Thyroid gland (tissue), 4 donors: ENCODE measurements around the gene DGCR2. TPM values are rescaled to one million over a fixed set of nuclear protein-coding genes. Genes with fewer than 3 reads are reported as not detected.

ENCODE experiments used
- DNase-seq, 2 donors: peaks; one replicate each; pipeline ENCODE4 v3.0.0-alpha.2; 2019
- H3K27ac ChIP-seq, 3 donors: fragments of 200-600 bp; sonication (generic); 1 replicate in 2 of 3; 2 replicates in 1 of 3; pipeline ENCODE4 v1.5.1; 2016 to 2019; ENCODE audit warnings: mild to moderate bottlenecking in 1 of 3, moderate library complexity in 1 of 3
- H3K27me3 ChIP-seq: fragments of 200-600 bp; sonication (generic); one replicate; pipeline ENCODE4 v1.5.1; 2019
- H3K36me3 ChIP-seq, 2 donors: fragments of 200-600 bp; sonication (generic); one replicate each; pipeline ENCODE4 v1.5.1; 2016 to 2019
- H3K4me1 ChIP-seq, 2 donors: fragments of 200-600 bp; sonication (generic); one replicate each; pipeline ENCODE4 v1.5.1; 2017 to 2019
- H3K4me3 ChIP-seq, 3 donors: fragments of 200-600 bp; sonication (generic); replicated peaks in 1 of 3; 1 replicate in 2 of 3; 2 replicates in 1 of 3; pipeline ENCODE4 v1.5.1; 2016; ENCODE audit warnings: mild to moderate bottlenecking in 1 of 3
- H3K9me3 ChIP-seq: fragments of 200-600 bp; sonication (generic); one replicate; pipeline ENCODE4 v1.5.1; 2017
- POLR2A ChIP-seq, 2 donors: fragments of 450-650 bp; IDR thresholded peaks; one replicate each; pipeline ENCODE4 v1.6.1; 2017; ENCODE audit warnings: antibody characterized with exemption in 2 of 2, mild to moderate bottlenecking in 2 of 2, moderate library complexity in 1 of 2
- WGBS, 2 donors: methylation state at CpG; one replicate each; pipeline ENCODE4 v1.1.5; 2017; 5-methylcytosine and 5-hydroxymethylcytosine counted together
- intact Hi-C: fragments of 100-400 bp; cut with DNase I; formaldehyde crosslinking; loops from one replicate; pipeline ENCODE4 v1.15.1; 2023
- total RNA-seq, 4 donors: library from RNA; depleted of rRNA; stranded (reverse); fragments of >200 nt; gene quantifications; one replicate each; pipeline ENCODE4 v1.2.3, GENCODE V29; 2016
- TF ChIP-seq, protein P1 (sequence below), 6 experiments: fragments of 200-600 bp in 3 of 6; fragments of 450-650 bp in 3 of 6; sonication (generic) in 3 of 6; IDR thresholded peaks; one replicate each; pipeline ENCODE4 v1.5.1; 2016 to 2019; ENCODE audit warnings: antibody characterized with exemption in 6 of 6, mild to moderate bottlenecking in 2 of 6, inconsistent platforms in 1 of 6, moderate library complexity in 1 of 6

The DGCR2 gene
- total RNA-seq, 4 donors from 2014 or later, result 49.3 to 106 (median 86.9) TPM

DNA sequence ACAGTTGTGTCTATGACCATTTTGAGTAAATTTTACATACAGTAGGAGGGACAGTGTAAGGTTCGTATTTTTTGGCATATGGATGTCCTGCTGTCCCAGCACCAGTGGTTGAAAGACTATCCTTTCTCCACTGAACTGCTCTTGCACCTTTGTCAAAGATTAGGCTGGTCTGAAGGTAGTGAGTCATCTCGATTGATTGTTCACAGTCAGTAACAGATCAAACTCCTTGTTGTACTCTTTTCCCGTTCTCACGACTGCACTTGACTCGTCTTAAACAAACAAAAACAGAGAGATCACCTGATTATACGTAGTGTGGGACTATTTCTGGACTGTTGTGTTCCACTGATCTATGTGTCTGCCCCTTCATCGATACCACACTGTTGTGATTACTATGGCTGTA, 77.1 kb downstream of the DGCR2 start:
- Histone ChIP-seq H3K4me1 (no peaks in the 10 kb centered on the region), H3K27ac (no peak overlapping the region), H3K36me3 (peaks cover 76 to 83% of the 10 kb centered on the region in 2 donors), H3K4me3 (no peak overlapping the region), H3K27me3 (no peaks in the 10 kb centered on the region), H3K9me3 (no peaks in the 10 kb centered on the region)
- DNase-seq, result no peak
- WGBS, 2 donors, result 65 to 66% methylated on average over 7 of the region's 7 CpGs
- intact Hi-C loops, result no loop called here
- no peak for TF ChIP-seq POLR2A (IDR thresholded peaks at IDR 0.05)
- TF ChIP-seq, protein P1, sequence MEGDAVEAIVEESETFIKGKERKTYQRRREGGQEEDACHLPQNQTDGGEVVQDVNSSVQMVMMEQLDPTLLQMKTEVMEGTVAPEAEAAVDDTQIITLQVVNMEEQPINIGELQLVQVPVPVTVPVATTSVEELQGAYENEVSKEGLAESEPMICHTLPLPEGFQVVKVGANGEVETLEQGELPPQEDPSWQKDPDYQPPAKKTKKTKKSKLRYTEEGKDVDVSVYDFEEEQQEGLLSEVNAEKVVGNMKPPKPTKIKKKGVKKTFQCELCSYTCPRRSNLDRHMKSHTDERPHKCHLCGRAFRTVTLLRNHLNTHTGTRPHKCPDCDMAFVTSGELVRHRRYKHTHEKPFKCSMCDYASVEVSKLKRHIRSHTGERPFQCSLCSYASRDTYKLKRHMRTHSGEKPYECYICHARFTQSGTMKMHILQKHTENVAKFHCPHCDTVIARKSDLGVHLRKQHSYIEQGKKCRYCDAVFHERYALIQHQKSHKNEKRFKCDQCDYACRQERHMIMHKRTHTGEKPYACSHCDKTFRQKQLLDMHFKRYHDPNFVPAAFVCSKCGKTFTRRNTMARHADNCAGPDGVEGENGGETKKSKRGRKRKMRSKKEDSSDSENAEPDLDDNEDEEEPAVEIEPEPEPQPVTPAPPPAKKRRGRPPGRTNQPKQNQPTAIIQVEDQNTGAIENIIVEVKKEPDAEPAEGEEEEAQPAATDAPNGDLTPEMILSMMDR (IDR thresholded peaks at IDR 0.05), result no peak

DNA sequence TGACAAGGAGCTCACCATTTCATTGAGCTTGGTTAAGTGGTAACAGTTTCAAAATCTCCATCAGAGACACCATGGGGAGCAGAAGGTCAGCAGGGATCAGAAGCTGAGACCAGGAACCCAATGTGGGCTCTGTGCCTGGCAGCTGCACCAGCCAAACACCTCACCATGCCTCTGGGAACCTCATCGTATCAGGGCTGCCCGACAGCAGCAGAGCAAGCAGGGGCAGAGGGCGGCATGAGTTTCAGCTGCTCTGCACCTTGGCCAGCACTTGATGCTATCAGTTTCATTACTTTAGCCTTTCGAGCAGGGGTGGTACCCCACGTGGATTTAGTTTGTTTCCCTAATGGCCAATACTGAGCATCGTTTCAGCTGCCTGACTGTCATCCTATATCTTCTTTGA, 77.8 kb downstream of the DGCR2 start:
- TF ChIP-seq POLR2A (IDR thresholded peaks at IDR 0.05), result no peak
- TF ChIP-seq, protein P1 (IDR thresholded peaks at IDR 0.05), result no peak
- no peak overlapping the region for H3K27ac ChIP-seq
- H3K9me3 ChIP-seq, result no peaks in the 10 kb centered on the region
- intact Hi-C loops, result no loop called here
- no peaks in the 10 kb centered on the region for H3K4me1 ChIP-seq
- H3K36me3 ChIP-seq, result peaks cover 81 to 89% of the 10 kb centered on the region in 2 donors
- no peak for DNase-seq
- 92 to 95% methylated on average over 6 of the region's 6 CpGs for WGBS, 2 donors
- no peaks in the 10 kb centered on the region for H3K27me3 ChIP-seq
- no peak overlapping the region for H3K4me3 ChIP-seq

DNA sequence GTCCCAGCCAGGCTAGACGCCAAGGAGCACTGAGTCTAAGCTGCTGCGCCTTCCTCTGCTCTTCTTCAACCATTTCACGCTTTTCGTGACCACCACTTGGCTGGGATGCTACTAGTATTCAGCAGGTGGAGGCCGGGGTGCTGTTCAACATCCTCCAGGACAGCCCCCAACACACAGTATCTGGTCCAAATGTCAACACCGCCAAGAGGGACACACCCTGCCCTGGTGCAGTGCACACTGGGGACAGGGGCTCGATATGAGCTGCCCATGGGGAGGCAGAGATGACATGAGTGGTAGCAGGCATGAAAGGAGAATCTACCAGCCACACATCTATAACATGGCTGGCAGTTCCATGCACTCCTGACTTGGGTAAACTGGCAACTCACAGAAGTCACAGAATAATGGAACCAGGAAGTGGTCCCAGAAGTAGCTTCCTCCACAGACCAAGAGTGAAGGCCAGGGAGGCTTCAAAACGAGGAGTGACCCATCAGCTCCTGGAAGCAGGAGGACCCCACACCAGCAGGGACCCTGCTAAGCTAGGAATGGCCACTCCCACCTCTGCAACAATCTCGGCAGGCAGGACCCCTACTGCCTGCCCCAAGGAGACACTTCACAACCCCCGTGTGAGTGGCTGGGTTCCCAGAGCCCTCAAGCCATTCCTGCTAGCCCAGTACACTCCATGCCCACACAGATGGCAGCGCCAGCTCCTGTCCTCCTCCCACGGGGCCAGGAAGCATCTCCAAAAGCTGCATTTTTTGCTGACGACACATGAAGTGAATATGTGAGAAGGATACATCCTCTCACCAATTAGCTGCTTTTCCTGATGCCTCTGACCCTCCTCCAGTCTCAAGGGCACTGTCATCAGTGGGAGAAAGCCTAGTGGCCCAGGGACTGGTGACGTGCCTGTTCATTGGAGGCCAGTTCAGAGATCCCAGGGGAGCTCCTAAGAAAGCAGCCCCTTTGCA, 78.8 kb downstream of the DGCR2 start:
- 86 to 91% methylated on average over 14 of the region's 14 CpGs for WGBS, 2 donors
- Histone ChIP-seq H3K4me3 (no peak overlapping the region), H3K27me3 (no peaks in the 10 kb centered on the region), H3K27ac (no peak overlapping the region), H3K36me3 (peaks cover 81 to 86% of the 10 kb centered on the region in 2 donors), H3K9me3 (no peaks in the 10 kb centered on the region), H3K4me1 (no peaks in the 10 kb centered on the region)
- TF ChIP-seq POLR2A (IDR thresholded peaks at IDR 0.05), result no peak
- TF ChIP-seq, protein P1 (IDR thresholded peaks at IDR 0.05), result no peak
- intact Hi-C loops, result no loop called here
- DNase-seq, result no peak

DNA sequence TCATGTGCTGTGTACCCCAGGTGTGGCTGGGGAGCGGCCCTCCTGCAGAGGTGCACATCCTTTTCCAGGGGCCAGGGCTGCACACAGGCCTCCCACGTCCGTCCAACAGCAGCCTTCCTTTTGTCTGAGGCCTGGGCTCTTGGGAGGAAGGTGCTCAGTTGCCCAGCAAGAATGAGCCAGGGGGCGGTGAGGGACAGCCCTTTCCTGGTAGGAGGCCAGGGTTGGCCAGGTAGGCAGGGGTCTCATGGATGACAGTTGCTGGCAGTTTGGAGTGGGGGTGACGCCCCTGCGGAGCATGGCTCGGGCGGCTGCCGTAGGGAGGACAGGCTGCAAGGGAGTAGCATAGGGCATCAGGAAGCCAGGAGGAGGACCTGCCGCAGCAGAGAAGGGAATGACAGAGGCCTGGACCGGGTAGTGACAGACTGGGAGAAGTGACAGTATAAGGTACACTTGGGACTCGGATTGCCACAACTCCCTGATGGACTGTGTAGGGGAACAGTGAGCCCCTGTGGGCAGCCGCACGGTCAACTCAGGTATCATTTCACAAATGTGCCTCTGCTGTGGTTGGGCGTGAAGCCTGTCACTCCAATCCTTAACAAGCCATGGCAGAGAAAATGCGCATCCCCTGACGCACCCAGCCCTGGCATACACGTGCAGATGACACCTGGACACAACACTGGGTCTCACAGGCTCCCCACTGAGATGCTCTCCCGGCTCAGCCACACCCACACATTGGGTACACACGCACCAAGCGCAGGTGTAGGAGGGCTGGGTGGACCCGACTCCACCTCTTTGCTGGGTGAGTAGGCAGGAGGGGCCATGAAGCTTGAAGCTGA, 79.7 kb downstream of the DGCR2 start:
- intact Hi-C loops, result no loop called here
- Histone ChIP-seq H3K4me3 (no peak overlapping the region), H3K36me3 (peaks cover 81 to 85% of the 10 kb centered on the region in 2 donors), H3K4me1 (no peaks in the 10 kb centered on the region), H3K27ac (no peak overlapping the region), H3K9me3 (no peaks in the 10 kb centered on the region), H3K27me3 (no peaks in the 10 kb centered on the region)
- 91 to 95% methylated on average over 18 to 20 of the region's 22 CpGs for WGBS, 2 donors
- TF ChIP-seq, protein P1 (IDR thresholded peaks at IDR 0.05), result no peak
- no peak for TF ChIP-seq POLR2A (IDR thresholded peaks at IDR 0.05)
- DNase-seq, result no peak
